Psoas muscle (tissue), 8 donors: ENCODE measurements around the gene ACD. TPM values are rescaled to one million over a fixed set of nuclear protein-coding genes. Genes with fewer than 3 reads are reported as not detected.

ENCODE experiments used
- ATAC-seq, 4 donors: fragments of 200-7000 bp; cut with Tn5 transposase; one replicate each; pipeline ENCODE4 v1.9.1; 2020; ENCODE audit warnings: moderate library complexity in 3 of 4, mild to moderate bottlenecking in 2 of 4
- DNase-seq, 2 donors: peaks; one replicate each; pipeline ENCODE4 v3.0.0-alpha.2; 2020
- H3K27ac ChIP-seq: fragments of 200-600 bp; one replicate; pipeline ENCODE4 v1.8.0; 2022
- H3K27me3 ChIP-seq, 3 donors: fragments of 200-600 bp in 1 of 3; one replicate each; pipeline versions ENCODE4 v1.6.1 to v1.8.0; 2013 to 2022; ENCODE audit warnings: low read length in 2 of 3, mild to moderate bottlenecking in 2 of 3, moderate library complexity in 1 of 3; ENCODE audit not compliant: insufficient read depth in 3 of 3
- H3K36me3 ChIP-seq, 2 donors: fragments of 200-600 bp in 1 of 2; one replicate each; pipeline versions ENCODE4 v1.6.1 to v1.8.0; 2013 to 2022; ENCODE audit warnings: low read depth in 1 of 2, mild to moderate bottlenecking in 1 of 2, moderate library complexity in 1 of 2; ENCODE audit not compliant: insufficient read depth in 1 of 2
- H3K4me1 ChIP-seq: fragments of 200-600 bp; one replicate; pipeline ENCODE4 v1.8.0; 2022
- H3K4me3 ChIP-seq: fragments of 200-600 bp; one replicate; pipeline ENCODE4 v1.8.0; 2022; ENCODE audit warnings: mild to moderate bottlenecking
- H3K9me3 ChIP-seq: fragments of 200-600 bp; one replicate; pipeline ENCODE4 v1.8.0; 2022
- WGBS, 3 donors: extraction: QIAGEN DNeasy Blood & Tissue Kit; methylation state at CpG; one replicate each; pipeline versions ENCODE4 v1.1.6 to v1.1.7; 2013; 5-methylcytosine and 5-hydroxymethylcytosine counted together
- intact Hi-C, 2 donors: fragments of 100-400 bp; cut with DNase I; formaldehyde crosslinking; loops; one replicate each; pipeline versions ENCODE4 v1.11.0 to v1.14.2; 2022
- polyA plus RNA-seq, 3 donors: library from polyadenylated mRNA; stranded (reverse); fragments of 200-250 nt; gene quantifications; one replicate each; pipeline ENCODE4 v1.2.3, GENCODE V29; 2013
- total RNA-seq, 4 donors: library from RNA; stranded (reverse); fragmentation: NEBNext Ultra II Directional in 2 of 4; extraction: Animal tissue kit (Norgen Biotek cat#: 25700) in 2 of 4; gene quantifications; one replicate each; pipeline versions ENCODE4 v1.2.1 to v1.2.4, GENCODE V29; 2021 to 2023
- TF ChIP-seq, protein P1 (sequence below): fragments of 200-600 bp; IDR thresholded peaks from one replicate; pipeline ENCODE4 v1.8.0; 2022; ENCODE audit warnings: antibody characterized with exemption
- donor health status: healthy with polysubstance abuse.
- donor health status: DM: no; HTN: no; CAD: no; lungs with moderate emphysema.
- donor health status: Bipolar disorder and iron deficiency.
- donor health status: healthy.
- donor health status: DM: yes; HTN: yes; CAD: no.
- donor health status: DM: no; HTN: no; CAD: no.
- donor health status: DM: no; HTN: no; CAD: no.
- donor health status: DM: yes; HTN: yes; CAD: no.

Gene ACD
- total and polyA plus RNA-seq, 7 donors, result 4.9 to 16.7 (median 8.9) TPM

DNA sequence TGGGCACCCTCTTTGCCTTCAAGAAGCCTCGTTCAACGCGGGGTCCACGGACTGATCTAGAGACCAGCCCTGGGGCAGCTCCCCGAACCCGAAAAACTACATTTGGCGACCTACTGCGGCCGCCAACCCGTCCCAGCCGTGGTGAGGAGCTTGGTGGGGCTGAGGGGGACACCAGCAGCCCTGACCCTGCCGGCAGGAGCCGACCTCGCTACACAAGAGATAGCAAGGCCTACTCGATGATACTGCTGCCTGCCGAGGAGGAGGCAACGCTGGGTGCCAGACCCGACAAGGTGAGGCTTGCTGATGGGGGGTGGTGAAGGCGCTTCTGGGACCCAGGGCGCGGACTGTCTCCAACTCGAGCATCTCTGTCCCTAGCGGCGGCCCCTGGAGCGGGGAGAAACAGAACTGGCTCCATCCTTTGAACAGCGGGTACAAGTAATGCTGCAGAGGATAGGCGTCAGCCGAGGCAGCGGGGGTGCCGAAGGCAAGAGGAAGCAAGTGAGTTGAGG lies 5.6 kb downstream of the ACD start:
- DNase-seq, result no peak
- no peak overlapping the region for H3K27ac ChIP-seq
- intact Hi-C loops, result loop anchor here in 1 of 2 donors (5.0 kb wide), 1 partner anchor 397 kb away; no protein-coding TSS in a partner anchor

DNA sequence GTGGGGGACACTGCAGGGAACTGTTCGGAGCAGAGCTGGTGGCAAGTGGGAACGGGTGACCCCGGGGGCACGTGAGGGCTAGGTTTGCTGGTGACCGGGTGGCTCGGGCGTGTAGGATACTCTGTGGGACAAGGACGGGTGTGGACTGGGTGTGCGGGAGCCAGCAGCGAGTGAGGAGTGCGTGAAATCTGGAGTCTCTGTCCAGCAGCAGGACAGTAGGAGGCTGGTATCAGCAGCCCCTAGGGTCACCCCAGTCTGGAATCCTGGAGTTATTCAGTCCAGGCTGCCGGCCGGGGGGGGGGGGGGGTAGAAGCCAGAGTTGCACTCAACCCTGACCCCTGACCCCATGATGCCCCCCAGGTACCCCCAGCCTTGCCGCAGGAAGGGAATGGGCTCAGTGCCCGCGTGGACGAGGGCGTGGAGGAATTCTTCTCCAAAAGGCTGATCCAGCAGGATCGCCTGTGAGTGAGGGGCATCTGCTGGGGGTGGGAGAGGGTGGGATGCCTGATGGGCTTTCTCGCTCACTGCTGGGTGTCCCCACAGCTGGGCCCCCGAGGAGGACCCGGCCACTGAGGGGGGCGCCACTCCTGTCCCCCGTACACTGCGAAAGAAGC lies 6.2 kb downstream of the ACD start:
- WGBS, 3 donors, result 23 to 30% (median 26%) methylated on average over 22 to 25 of the region's 25 CpGs
- H3K9me3 ChIP-seq, result no peaks in the 10 kb centered on the region
- DNase-seq (peak in 1 of 2 donors; percentile 47), ATAC-seq (peak in 1 of 4 donors; percentile 18)
- H3K4me1 ChIP-seq, result no peaks in the 10 kb centered on the region
- TF ChIP-seq, protein P1, sequence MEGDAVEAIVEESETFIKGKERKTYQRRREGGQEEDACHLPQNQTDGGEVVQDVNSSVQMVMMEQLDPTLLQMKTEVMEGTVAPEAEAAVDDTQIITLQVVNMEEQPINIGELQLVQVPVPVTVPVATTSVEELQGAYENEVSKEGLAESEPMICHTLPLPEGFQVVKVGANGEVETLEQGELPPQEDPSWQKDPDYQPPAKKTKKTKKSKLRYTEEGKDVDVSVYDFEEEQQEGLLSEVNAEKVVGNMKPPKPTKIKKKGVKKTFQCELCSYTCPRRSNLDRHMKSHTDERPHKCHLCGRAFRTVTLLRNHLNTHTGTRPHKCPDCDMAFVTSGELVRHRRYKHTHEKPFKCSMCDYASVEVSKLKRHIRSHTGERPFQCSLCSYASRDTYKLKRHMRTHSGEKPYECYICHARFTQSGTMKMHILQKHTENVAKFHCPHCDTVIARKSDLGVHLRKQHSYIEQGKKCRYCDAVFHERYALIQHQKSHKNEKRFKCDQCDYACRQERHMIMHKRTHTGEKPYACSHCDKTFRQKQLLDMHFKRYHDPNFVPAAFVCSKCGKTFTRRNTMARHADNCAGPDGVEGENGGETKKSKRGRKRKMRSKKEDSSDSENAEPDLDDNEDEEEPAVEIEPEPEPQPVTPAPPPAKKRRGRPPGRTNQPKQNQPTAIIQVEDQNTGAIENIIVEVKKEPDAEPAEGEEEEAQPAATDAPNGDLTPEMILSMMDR, result no peak
- peaks cover 0 to 8% of the 10 kb centered on the region in 2 donors for H3K36me3 ChIP-seq
- intact Hi-C loops, result loop anchor here in 1 of 2 donors (5.0 kb wide), 1 partner anchor 397 kb away; no protein-coding TSS in a partner anchor
- peaks cover 0 to 53% (median 35%) of the 10 kb centered on the region in 3 donors for H3K27me3 ChIP-seq
- no peak overlapping the region for H3K27ac ChIP-seq
- H3K4me3 ChIP-seq, result peak overlapping the region; percentile 56

More for the DNA sequence above, 5.6 kb downstream of the ACD start:
- Histone ChIP-seq H3K4me1 (peaks cover 5% of the 10 kb centered on the region), H3K36me3 (peaks cover 0 to 8% of the 10 kb centered on the region in 2 donors), H3K27me3 (peaks cover 0 to 48% (median 35%) of the 10 kb centered on the region in 3 donors), H3K4me3 (no peak overlapping the region), H3K9me3 (no peaks in the 10 kb centered on the region)
- TF ChIP-seq, protein P1, result no peak
- ATAC-seq, result no peak
- 44 to 51% (median 49%) methylated on average over 30 of the region's 30 CpGs for WGBS, 3 donors

DNA sequence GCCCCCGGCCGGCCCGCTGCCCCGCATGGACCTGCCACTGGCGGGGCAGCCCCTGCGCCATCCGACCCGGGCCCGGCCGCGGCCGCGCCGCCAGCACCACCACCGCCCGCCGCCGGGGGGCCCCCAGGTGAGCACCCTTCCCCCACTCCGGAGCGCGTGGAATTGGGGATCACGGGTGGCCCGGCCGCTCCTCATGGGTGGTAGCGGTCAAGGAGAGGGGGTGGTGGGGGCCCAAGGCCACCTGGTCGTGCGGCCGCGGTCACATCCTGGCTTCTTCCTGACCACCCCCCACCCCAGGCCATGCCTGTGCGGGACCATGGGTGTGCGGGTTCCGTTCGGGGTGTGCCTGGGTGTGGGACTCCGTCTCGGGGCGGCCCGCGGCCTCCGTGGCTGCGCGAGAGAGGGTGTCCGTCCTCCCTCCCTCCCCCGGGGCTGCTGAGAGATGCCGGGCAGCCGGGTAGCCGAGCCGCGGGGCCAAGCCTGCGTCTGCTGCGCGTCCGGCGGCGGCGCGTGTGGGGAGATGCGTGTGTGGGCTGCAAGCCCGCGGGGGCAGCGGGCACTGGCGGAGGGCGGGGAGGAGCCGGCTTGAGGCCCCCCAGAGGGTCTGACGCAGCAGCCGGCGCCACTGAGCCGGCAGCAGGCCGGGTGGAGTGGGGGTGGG lies 6.8 kb downstream of the ACD start:
- H3K4me1 ChIP-seq, result no peaks in the 10 kb centered on the region
- peaks cover 0 to 8% of the 10 kb centered on the region in 2 donors for H3K36me3 ChIP-seq
- H3K27ac ChIP-seq, result no peak overlapping the region
- WGBS, 3 donors, result 0 to 10% (median 9%) methylated on average over 17 to 68 of the region's 68 CpGs
- ATAC-seq (peak in 2 of 4 donors; percentile 28 to 31), DNase-seq (no peak)
- H3K27me3 ChIP-seq, result peaks cover 0 to 60% (median 41%) of the 10 kb centered on the region in 3 donors
- intact Hi-C loops, result loop anchor here in 1 of 2 donors (5.0 kb wide), 1 partner anchor 396 kb away; no protein-coding TSS in a partner anchor
- TF ChIP-seq, protein P1, result peak; percentile 25
- H3K9me3 ChIP-seq, result no peaks in the 10 kb centered on the region
- peak overlapping the region; percentile 56 for H3K4me3 ChIP-seq

DNA sequence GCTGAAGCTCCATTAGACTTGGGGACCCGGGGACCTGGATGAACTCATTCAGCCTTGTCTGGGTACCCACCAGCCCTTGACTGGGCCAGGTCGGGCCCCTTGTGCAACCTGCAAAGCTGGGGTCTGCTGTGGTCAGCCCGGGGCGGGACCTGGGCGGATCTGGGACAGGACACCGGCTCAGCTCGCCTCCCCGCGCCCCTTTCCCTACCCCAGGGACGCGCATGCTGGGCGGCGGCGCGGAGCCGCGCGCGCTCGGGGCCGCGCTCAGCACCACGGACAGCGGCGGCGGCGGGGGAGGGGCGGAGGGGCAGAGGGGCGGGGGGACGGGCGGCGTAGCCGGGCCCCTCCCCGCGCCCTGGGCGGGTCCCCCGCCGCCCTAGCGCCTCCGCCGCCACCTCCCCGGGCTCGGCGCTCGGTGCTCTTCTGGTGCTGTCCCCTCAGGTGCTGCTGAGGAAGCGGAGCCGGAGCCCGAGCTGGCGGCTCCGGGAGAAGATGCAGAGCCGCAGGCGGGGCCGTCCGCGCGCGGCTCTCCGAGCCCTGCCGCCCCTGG lies 7.4 kb downstream of the ACD start:
- TF ChIP-seq, protein P1, result no peak
- 8% methylated on average over 23 to 59 of the region's 59 CpGs for WGBS, 3 donors
- DNase-seq (no peak), ATAC-seq (peak in 3 of 4 donors; percentile 21 to 42 (median 40))
- intact Hi-C loops, result loop anchor here in 1 of 2 donors (5.0 kb wide), 1 partner anchor 395 kb away; no protein-coding TSS in a partner anchor
- H3K4me1 ChIP-seq, result no peaks in the 10 kb centered on the region
- H3K27ac ChIP-seq, result no peak overlapping the region
- H3K36me3 ChIP-seq, result peaks cover 0 to 3% of the 10 kb centered on the region in 2 donors
- peak overlapping the region; percentile 56 for H3K4me3 ChIP-seq
- H3K9me3 ChIP-seq, result no peaks in the 10 kb centered on the region
- H3K27me3 ChIP-seq, result peaks cover 0 to 66% (median 43%) of the 10 kb centered on the region in 3 donors
